ENCODE measurements around the gene ALOX15B. TPM values are rescaled to one million over a fixed set of nuclear protein-coding genes. Genes with fewer than 3 reads are reported as not detected.

ALOX15B gene
- total RNA-seq, 1 donor from 2014 or later: not detected

- intact Hi-C loops (cut with micrococcal nuclease): loop anchor here (1.0 to 5.0 kb wide), 4 partner anchors 49 to 298 kb away; no protein-coding TSS in a partner anchor
- Mint-ChIP-seq H3K27me3 (peaks cover 31% of the 10 kb centered on the region), H3K36me3 (ENCODE audit: low read depth) (no peaks in the 10 kb centered on the region), H3K4me1 (peaks cover 3% of the 10 kb centered on the region), H3K4me3 (no peak overlapping the region), H3K27ac (no peak overlapping the region), H3K9me3 (no peaks in the 10 kb centered on the region)
- DNase-seq (no peak), ATAC-seq (ENCODE audit: low read depth) (no peak)
- TF ChIP-seq, protein P1, sequence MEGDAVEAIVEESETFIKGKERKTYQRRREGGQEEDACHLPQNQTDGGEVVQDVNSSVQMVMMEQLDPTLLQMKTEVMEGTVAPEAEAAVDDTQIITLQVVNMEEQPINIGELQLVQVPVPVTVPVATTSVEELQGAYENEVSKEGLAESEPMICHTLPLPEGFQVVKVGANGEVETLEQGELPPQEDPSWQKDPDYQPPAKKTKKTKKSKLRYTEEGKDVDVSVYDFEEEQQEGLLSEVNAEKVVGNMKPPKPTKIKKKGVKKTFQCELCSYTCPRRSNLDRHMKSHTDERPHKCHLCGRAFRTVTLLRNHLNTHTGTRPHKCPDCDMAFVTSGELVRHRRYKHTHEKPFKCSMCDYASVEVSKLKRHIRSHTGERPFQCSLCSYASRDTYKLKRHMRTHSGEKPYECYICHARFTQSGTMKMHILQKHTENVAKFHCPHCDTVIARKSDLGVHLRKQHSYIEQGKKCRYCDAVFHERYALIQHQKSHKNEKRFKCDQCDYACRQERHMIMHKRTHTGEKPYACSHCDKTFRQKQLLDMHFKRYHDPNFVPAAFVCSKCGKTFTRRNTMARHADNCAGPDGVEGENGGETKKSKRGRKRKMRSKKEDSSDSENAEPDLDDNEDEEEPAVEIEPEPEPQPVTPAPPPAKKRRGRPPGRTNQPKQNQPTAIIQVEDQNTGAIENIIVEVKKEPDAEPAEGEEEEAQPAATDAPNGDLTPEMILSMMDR (IDR thresholded peaks at IDR 0.05): no peak
- POLR2A ChIA-PET: no interaction called here
- CTCF ChIA-PET: interaction anchor here (0.5 to 3.4 kb wide), 17 partner anchors 16 to 299 kb away, joined by 3 to 16 read pairs (median 4); partner anchors contain the start of gene RNF227
Measured at GRCh38 chr17:8041249-8041928, 2.5 kb downstream of the ALOX15B start.

GRCh38 chr17:8041979-8042378 lies 3.1 kb downstream of the ALOX15B start:
- DNase-seq (no peak), ATAC-seq (ENCODE audit: low read depth) (no peak)
- ChIA-PET POLR2A (no interaction called here), CTCF (interaction anchor here (0.5 to 3.4 kb wide), 17 partner anchors 16 to 299 kb away, joined by 3 to 16 read pairs (median 4); partner anchors contain the start of gene RNF227)
- H3K27me3 Mint-ChIP-seq: peaks cover 34% of the 10 kb centered on the region
- TF ChIP-seq, protein P1 (IDR thresholded peaks at IDR 0.05): no peak
- H3K4me1 Mint-ChIP-seq: peaks cover 3% of the 10 kb centered on the region
- no peaks in the 10 kb centered on the region for H3K36me3 Mint-ChIP-seq (ENCODE audit: low read depth)
- intact Hi-C loops (cut with micrococcal nuclease): loop anchor here (1.0 to 5.0 kb wide), 4 partner anchors 50 to 299 kb away; no protein-coding TSS in a partner anchor
- H3K4me3 Mint-ChIP-seq: no peak overlapping the region
- H3K27ac Mint-ChIP-seq: no peak overlapping the region
- H3K9me3 Mint-ChIP-seq: no peaks in the 10 kb centered on the region

DNA sequence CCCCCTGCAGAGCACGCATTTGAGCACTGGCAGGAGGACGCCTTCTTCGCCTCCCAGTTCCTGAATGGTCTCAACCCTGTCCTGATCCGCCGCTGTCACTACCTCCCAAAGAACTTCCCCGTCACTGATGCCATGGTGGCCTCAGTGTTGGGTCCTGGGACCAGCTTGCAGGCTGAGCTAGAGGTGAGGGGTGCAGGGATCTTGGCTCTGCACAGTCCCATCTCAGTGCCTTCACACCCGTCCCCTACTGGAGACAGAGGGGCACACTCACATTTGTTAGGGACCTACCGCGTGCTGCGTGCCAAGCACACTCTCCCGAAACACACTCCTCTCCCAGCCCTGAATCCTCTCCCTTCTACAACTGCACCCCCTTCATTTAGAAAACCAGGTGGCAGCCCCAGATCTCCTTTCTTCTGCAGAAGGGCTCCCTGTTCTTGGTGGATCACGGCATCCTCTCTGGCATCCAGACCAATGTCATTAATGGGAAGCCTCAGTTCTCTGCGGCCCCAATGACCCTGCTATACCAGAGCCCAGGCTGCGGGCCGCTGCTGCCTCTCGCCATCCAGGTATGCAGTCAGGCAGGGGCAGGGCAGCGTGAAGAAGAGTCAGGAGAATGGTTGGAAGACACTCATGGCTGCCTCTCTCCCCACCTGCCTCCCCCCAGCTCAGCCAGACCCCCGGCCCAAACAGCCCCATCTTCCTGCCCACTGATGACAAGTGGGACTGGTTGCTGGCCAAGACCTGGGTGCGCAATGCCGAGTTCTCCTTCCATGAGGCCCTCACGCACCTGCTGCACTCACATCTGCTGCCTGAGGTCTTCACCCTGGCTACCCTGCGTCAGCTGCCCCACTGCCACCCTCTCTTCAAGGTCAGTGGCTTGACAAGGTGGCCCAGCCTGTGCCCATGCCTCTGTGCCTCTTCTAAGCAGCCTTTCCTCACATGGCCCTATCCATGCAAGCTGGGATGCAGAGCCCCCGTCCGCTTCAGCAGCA lies 6.3 kb downstream of the ALOX15B start:
- DNase-seq (no peak), ATAC-seq (ENCODE audit: low read depth) (no peak)
- intact Hi-C loops (cut with micrococcal nuclease): loop anchor here (5.0 kb wide), 1 partner anchor 53 kb away; no protein-coding TSS in a partner anchor
- Mint-ChIP-seq H3K4me3 (no peak overlapping the region), H3K9me3 (no peaks in the 10 kb centered on the region), H3K27ac (no peak overlapping the region), H3K27me3 (peaks cover 15% of the 10 kb centered on the region), H3K36me3 (ENCODE audit: low read depth) (no peaks in the 10 kb centered on the region), H3K4me1 (no peaks in the 10 kb centered on the region)
- ChIA-PET POLR2A (no interaction called here), CTCF (interaction anchor here (1.0 kb wide), 1 partner anchor 12 kb away, joined by 3 read pairs; no protein-coding TSS in a partner anchor)
- TF ChIP-seq, protein P1 (IDR thresholded peaks at IDR 0.05): no peak

GRCh38 chr17:8046306-8046928 lies 7.6 kb downstream of the ALOX15B start:
- ChIA-PET POLR2A (interaction anchor here (0.9 kb wide), 1 partner anchor 189 kb away, joined by 4 read pairs; the partner anchor contains the start of gene NAA38), CTCF (interaction anchor here (1.0 to 2.0 kb wide), 3 partner anchors 11 to 28 kb away, joined by 3 to 4 read pairs (median 3); no protein-coding TSS in a partner anchor)
- no peak for DNase-seq
- intact Hi-C loops (cut with micrococcal nuclease): loop anchor here (2.0 kb wide), 1 partner anchor 138 kb away; no protein-coding TSS in a partner anchor
- Mint-ChIP-seq H3K4me1 (no peaks in the 10 kb centered on the region), H3K27ac (no peak overlapping the region), H3K4me3 (no peak overlapping the region), H3K27me3 (peaks cover 6% of the 10 kb centered on the region), H3K36me3 (ENCODE audit: low read depth) (no peaks in the 10 kb centered on the region), H3K9me3 (no peaks in the 10 kb centered on the region)
- no peak for ATAC-seq (ENCODE audit: low read depth)
- TF ChIP-seq, protein P1 (IDR thresholded peaks at IDR 0.05): no peak
